Measurements from ENCODE around the gene SPEF2.

- TF ChIP-seq EZH2 (IDR thresholded peaks at IDR 0.05; ENCODE audit: borderline replicate concordance, low read length) (no peak), CTCF (IDR thresholded peaks at IDR 0.05; ENCODE audit: low read length) (no peak)
These were observed 236.6 kb downstream of the SPEF2 start for GRCh38 chr5:35854248-35854647.
